Lower leg skin (tissue), 4 donors: ENCODE data around the gene PKD2L1. TPM values are rescaled to one million over a fixed set of nuclear protein-coding genes. Genes with fewer than 3 reads are reported as not detected.
"Not testable (repeated sequence)": the region's sequence is repeated elsewhere in the genome, so short reads cannot be mapped to it uniquely, and the experiment has no call there.

Source experiments
- DNase-seq, 2 donors: peaks; one replicate each; pipeline ENCODE4 v3.0.0-alpha.2; 2019; ENCODE audit warnings: low spot score in 2 of 2
- H3K4me3 ChIP-seq: fragments of 200-600 bp; sonication (generic); 2 replicates; pipeline ENCODE4 v1.5.1; 2017; ENCODE audit warnings: mild to moderate bottlenecking, low read depth; ENCODE audit not compliant: poor library complexity, severe bottlenecking
- POLR2A ChIP-seq, 2 donors: fragments of 450-650 bp; IDR thresholded peaks; one replicate each; pipeline ENCODE4 v1.6.1; 2016 to 2017; ENCODE audit warnings: antibody characterized with exemption in 2 of 2, mild to moderate bottlenecking in 1 of 2, moderate library complexity in 1 of 2
- WGBS, 2 donors: methylation state at CpG; one replicate each; pipeline ENCODE4 v1.1.5; 2018; 5-methylcytosine and 5-hydroxymethylcytosine counted together
- intact Hi-C: fragments of 100-400 bp; cut with DNase I; formaldehyde crosslinking; loops from one replicate; pipeline ENCODE4 v1.15.0; 2023; ENCODE audit warnings: low total_unique reads
- total RNA-seq, 4 donors: library from RNA; depleted of rRNA; stranded (reverse); fragments of >200 nt; gene quantifications; one replicate each; pipeline ENCODE4 v1.1.0, GENCODE V29; 2016
- TF ChIP-seq, protein P1 (sequence below), 3 donors: fragments of 450-650 bp; IDR thresholded peaks; one replicate each; pipeline ENCODE4 v1.5.1; 2016; ENCODE audit warnings: antibody characterized with exemption in 3 of 3, mild to moderate bottlenecking in 3 of 3, moderate library complexity in 2 of 3

Gene PKD2L1
- total RNA-seq, 4 donors from 2014 or later, result not detected

DNA sequence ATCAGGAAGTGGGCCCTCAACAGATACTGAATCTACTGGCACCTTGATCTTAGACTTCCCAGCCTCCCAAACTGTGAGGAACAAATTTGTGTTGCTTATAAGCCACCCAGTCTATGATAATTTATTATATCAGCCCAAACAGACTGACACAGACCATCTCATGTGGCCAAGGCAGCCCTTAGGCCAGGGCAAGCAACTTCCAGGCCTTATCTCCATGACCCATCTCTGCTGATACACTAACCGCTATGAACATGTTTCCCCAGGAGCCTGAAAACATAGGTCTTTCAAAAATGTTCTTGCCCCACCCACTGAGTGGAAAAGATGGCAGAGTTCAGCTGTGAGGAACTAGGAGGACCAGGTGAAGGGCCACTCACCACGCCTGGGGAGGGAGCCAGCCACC lies 40.4 kb downstream of the PKD2L1 start:
- intact Hi-C loops, result no loop called here
- no peak overlapping the region for H3K4me3 ChIP-seq

DNA sequence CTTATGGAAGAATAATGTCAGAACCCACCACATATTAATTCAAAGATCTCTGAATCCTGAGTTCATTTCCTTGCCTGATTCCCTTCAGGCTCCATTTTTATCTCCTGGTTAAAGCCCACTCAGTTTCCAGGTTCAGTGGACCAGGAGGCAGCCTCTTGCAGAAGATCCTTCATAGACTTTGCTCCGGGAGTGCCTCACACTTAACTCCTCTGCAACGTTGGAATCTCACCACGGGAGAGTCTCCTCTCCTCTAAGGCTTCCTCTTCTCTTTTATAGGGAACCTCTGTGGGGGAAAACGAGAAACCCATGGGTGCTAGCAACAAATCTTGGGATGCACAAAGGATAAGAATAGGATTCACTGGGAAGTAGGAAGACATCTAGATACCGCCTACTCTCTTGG lies 41.8 kb downstream of the PKD2L1 start:
- WGBS, 2 donors, result 81 to 86% methylated on average over 5 of the region's 5 CpGs
- intact Hi-C loops, result no loop called here
- no peak for DNase-seq
- TF ChIP-seq, protein P1, sequence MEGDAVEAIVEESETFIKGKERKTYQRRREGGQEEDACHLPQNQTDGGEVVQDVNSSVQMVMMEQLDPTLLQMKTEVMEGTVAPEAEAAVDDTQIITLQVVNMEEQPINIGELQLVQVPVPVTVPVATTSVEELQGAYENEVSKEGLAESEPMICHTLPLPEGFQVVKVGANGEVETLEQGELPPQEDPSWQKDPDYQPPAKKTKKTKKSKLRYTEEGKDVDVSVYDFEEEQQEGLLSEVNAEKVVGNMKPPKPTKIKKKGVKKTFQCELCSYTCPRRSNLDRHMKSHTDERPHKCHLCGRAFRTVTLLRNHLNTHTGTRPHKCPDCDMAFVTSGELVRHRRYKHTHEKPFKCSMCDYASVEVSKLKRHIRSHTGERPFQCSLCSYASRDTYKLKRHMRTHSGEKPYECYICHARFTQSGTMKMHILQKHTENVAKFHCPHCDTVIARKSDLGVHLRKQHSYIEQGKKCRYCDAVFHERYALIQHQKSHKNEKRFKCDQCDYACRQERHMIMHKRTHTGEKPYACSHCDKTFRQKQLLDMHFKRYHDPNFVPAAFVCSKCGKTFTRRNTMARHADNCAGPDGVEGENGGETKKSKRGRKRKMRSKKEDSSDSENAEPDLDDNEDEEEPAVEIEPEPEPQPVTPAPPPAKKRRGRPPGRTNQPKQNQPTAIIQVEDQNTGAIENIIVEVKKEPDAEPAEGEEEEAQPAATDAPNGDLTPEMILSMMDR (IDR thresholded peaks at IDR 0.05), result no peak
- TF ChIP-seq POLR2A (IDR thresholded peaks at IDR 0.05), result no peak
- H3K4me3 ChIP-seq, result no peak overlapping the region

More for the DNA sequence above, 40.4 kb downstream of the PKD2L1 start:
- TF ChIP-seq POLR2A (IDR thresholded peaks at IDR 0.05), result no peak
- TF ChIP-seq, protein P1 (IDR thresholded peaks at IDR 0.05), result no peak
- DNase-seq, result no peak
- 69 to 78% methylated on average over 2 of the region's 2 CpGs for WGBS, 2 donors

DNA sequence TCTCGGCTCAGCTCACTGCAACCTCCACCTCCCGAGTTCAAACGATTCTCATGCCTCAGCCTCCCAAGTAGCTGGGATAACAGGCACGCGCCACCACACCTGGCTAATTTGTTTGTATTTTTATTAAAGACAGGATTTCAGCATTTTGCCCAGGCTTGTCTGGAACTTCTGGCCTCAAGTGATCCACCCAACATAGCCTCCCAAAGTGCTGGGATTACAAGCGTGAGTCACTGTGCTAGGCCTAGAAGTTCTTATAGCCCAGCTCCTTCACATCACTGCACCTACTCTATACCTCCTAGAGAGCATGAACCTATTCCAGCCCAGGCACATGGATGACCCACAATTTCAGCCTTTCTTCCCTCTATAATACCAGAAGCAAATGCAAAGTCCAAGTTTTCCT lies 42.3 kb downstream of the PKD2L1 start:
- no peak overlapping the region for H3K4me3 ChIP-seq
- intact Hi-C loops, result no loop called here
- no peak for DNase-seq
- 88 to 93% methylated on average over 6 of the region's 6 CpGs for WGBS, 2 donors
- no peak for TF ChIP-seq POLR2A (IDR thresholded peaks at IDR 0.05)
- TF ChIP-seq, protein P1 (IDR thresholded peaks at IDR 0.05), result no peak

DNA sequence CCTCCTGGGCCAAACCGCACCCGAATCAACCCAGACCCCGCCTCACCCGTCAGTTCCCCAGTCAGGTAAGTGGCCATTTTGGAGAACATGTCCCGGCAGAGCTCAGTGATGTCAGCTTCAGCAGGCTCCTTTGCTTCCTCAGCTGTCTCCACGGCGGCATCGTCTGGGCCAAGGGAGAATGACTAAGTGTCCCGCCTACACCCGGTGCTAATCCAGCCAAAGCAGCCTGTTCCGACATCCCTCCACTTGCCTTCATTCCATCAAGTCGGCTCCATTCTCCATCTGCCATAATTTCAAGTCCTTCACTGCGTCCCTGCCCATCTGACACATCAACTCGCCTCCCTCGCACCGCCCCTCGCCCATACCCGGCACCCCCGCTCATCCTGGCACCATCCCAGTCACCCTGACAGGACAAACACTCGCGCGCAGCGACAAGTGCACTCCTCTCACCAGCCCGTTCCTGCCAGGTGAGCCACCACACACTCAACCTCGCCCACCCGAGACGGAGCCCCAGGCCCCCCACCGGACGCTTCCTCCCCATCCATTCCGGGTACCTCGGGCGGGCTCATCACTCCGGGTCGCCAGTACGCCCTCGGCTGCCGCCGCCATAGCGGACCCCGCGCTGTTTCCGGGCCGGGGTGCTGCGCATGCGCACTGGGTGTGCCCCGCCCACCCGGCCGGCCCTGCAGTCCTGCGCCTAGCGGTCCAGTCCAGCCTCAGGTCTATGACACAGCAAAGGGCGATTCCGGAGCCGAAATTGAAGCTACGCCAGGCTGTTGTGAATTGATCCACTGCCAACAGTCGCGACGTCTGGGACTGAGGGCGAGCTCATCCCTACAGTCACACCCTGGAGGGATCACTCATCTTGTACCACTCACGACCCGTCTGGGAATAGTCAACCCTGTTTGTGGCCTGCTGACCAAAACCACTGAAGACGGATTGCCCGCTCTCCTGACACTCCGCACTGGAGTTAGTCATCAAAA lies 43.7 kb downstream of the PKD2L1 start, which contains the start of gene BLOC1S2:
Gene BLOC1S2 (minus strand): TSS at position 630 of the 983 bp plus-strand sequence. CDS start 21 bp downstream, at position 609.
- H3K4me3 ChIP-seq, result peak within 1 kb of the TSS; percentile 87
- TF ChIP-seq POLR2A (IDR thresholded peaks at IDR 0.05), result peak in 1 of 2 donors; percentile 52
- TF ChIP-seq, protein P1 (IDR thresholded peaks at IDR 0.05), result no peak
- 1 to 2% methylated on average over 62 of the region's 63 CpGs for WGBS, 2 donors
- intact Hi-C loops, result no loop called here
- DNase-seq, result peak; percentile 85 to 96

DNA sequence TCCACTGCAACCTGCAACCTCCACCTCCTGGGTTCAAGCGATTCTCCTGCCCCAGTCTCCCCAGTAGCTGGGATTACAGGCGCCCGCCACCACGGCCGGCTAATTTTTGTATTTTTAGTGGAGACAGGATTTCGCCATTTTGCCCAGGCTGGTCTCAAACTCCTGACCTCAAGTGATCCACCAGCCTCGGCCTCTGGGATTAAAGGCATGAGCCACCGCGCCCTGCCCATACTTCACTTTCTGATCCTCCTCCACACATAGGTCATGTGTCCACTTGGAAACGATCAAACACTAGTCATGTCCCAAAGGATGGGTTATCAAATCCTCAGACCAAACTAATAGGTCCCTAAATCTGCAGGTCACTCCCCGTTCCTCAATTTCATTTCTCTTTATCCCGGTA lies 44.7 kb downstream of the PKD2L1 start:
- H3K4me3 ChIP-seq, DNase-seq, intact Hi-C loops: not testable (repeated sequence)
- 84 to 88% methylated on average over 12 of the region's 12 CpGs for WGBS, 2 donors

DNA sequence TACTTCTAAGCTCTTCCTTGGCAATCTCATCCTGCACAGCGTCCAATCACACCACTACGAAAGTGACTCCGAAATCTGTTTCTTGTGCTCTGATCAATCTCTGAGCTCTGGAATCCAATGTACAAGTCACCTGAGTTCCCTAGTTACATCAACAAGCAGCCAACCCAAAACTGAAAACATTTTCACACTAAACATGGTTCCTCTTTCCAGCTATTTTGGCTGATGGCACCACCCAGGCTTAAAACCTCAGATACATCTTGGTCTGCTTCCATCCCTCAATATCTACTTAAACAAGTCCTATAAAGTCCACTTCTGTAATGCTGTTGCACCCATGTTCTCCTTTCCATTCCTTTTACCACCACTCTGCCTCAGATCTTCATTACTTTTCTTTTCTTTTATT lies 47.1 kb downstream of the PKD2L1 start:
- DNase-seq, result no peak
- intact Hi-C loops, result no loop called here
- no peak overlapping the region for H3K4me3 ChIP-seq
- TF ChIP-seq, protein P1 (IDR thresholded peaks at IDR 0.05), result no peak
- no peak for TF ChIP-seq POLR2A (IDR thresholded peaks at IDR 0.05)
- 91 to 100% methylated on average over 3 of the region's 3 CpGs for WGBS, 2 donors

DNA sequence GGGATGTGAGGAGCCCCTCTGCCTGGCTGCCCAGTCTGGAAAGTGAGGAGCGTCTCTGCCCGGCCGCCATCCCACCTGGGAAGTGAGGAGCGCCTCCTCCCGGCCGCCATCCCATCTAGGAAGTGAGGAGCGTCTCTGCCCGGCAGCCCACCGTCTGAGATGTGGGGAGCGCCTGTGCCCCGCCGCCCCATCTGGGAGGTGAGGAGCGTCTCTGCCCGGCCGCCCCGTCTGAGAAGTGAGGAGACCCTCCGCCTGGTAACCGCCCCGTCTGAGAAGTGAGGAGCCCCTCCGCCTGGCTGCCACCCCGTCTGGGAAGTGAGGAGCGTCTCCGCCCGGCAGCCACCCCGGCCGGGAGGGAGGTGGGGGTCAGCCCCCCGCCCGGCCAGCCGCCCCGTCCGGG lies 53.1 kb downstream of the PKD2L1 start:
- 94% methylated on average over 13 of the region's 31 CpGs; no CpG with 5 or more reads in 1 of the 2 donors for WGBS, 2 donors
- DNase-seq, H3K4me3 ChIP-seq, intact Hi-C loops: not testable (repeated sequence)
